ENCODE data around the gene IL36RN.
A peak's percentile ranks its signal among the peaks of the same experiment; 100 is the strongest.

The IL36RN gene

DNA sequence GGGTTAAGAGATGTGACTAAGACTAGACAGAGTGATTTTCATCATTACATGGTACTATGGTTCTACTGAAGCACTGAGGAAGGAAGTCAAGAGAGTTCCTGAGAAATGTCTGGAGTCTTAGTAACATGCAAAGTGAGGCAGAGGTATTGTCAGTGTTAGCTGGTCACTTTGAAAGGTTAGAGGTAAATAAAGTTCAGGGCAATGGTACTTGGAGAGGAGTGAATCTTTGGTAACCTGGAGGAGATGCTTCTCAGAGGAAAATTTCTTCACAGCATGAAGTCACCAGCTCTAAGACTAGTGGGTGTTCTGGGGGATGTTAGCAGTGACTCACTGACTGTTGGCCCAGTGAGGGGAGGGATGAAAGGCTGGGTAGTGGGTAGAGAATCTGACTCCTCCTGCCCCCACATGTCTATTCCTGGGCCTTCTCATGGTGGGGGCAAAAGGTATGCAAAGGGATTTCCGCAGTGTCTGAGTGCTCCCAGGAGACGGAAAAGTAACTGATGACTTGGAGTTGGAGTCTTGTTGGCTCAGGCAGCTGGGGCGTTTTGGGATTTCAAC, 45.1 kb downstream of the IL36RN start:
- DNase-seq, result peak in 1 of 2 experiments; percentile 8

DNA sequence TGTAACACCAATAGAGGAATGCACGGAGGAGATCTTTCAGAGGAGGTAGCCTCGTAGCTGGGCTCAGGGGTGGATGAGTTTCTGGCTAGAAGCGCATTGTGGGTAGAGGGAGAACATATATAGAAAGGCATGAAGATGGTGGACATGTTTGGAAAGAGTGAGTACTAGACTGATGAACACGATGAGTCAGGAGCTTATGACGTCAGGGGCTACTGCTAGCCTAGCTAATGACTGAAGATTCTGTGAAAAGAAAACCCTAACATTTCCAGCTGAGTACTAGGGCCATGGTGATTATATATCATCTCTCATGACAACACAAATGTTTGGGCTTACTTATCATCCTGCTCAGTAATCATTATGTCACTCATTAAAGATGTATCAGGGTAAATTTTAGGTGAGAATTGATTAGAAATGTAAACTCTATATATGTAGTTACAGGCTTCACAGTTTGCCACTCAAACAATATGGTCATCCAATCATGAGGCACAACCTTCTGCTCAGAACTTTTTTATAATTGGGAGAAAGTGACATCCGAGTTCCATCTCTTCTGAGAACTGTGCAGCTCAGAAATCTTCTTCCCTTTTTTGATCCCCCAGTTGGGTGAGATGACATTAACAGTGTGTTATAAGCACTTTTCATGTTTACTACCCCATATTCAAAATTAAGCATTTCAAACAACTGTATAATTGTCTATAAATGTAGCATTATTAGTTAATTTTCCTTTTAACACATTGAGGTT, 46.2 kb downstream of the IL36RN start:
- DNase-seq, result peak; percentile 16 to 29

DNA sequence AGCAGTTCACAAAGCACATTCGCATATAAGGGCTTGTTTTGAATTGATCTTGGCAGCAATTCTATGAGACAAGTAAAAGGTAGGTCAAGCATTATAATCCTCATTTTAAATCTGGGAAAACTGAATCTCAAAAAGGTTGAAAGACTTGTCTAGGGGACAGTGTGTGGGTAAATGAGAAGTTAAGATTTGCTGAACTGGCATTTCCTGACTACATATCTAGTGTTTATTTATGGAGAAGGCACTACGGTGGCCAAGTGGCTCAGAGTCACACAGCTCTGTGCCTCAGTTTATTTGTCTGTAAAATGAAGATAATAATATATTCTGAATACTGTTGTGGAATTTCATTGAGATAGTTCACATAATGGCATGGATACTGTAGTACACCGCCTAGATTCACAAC, 52.1 kb downstream of the IL36RN start:
- no peak for DNase-seq

DNA sequence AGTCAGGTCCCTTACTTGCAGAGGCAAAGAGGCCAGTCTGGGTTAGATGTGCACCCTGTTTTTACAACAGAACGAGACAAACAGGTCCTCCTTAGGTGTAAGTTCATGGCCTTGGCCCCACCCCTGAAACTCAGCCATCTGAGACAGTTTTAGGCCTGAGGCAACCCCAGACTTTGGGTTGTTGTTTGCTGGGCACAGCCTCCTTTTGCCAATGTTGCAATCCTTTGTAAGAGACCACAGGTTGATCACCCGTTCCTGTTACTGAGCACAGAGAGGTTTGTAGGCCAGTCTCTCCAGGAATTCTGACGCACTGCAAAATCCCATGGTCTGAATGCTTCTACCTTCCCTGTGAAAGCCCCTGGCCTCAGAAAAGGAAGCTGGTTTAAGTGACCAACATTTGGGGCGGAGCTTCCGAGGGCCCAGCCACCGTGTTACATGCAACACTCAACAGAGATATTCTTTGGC, 52.9 kb downstream of the IL36RN start:
- DNase-seq, result no peak

DNA sequence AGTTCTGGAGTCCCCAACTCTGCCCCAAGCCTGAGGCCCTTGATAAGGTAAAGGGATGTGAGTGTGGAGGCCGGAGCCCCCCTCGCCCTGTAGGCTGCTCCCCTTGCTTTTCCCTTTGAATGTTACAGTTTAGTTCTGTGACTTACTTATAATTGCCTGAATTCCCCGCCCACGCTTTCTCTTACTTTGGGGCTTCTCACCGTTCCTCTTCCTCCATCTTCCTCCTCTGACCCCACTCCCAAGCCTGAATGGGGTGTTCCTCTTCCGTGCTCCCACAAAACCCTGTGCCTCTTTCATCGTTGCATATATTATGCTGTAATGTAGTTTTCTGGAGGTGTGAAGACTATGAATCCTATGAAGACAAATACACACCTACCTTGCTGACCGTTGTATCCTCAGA, 53.4 kb downstream of the IL36RN start:
- DNase-seq, result no peak

DNA sequence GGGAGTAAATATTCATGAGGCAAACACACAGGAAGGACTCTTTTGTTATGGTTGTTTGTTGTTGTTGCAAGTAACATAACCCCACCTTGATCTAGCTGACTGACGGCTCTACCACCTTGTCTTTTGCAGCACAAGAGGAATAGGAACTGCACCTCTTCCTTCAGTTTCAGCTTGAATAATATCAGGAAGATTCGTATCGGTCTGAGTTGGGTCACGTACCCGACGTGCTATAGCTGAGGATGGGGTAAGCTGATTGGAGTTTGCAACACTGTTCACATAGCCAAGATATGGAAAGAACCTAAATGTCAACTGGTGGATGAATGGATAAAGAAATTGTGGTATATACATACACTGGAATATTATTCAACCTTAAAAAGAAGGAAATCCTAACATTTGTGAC, 53.9 kb downstream of the IL36RN start:
- DNase-seq, result no peak

DNA sequence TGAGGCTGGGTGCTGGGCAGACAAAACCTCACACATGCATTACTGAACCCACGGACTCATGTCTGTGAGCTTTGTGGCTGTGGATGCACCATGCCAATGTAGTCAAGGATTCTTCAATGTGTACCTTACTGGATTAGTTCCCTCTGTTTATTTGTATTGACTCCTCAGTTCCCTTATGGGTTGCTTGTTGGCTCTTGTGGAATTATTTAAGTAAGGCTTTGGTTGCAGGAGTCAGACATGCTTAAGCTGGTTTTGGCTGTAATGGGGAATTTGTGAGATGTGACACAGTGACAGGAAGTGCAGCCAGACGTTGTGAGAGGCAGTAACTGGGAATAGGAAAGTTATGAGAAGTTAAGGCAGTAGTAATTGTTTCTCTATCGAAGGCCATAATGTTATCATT, 54.8 kb downstream of the IL36RN start:
- no peak for DNase-seq
